GM18517 (cell line): ENCODE data around the gene STAT1.
"Not testable (repeated sequence)": the region's sequence is repeated elsewhere in the genome, so short reads cannot be mapped to it uniquely, and the experiment has no call there.

Experiments used
- ATAC-seq: cut with Tn5 transposase; IDR thresholded peaks from one replicate; pipeline ENCODE4 v1.9.1; 2021; ENCODE audit warnings: mild to moderate bottlenecking, moderate library complexity; ENCODE audit not compliant: unreplicated experiment

The STAT1 gene

GRCh38 chr2:191009541-191010374 is 4.2 kb downstream of the STAT1 start:
- no peak for ATAC-seq

GRCh38 chr2:191008286-191008685 is 5.7 kb downstream of the STAT1 start:
- no peak for ATAC-seq

- ATAC-seq: no peak
These were observed 6.8 kb downstream of the STAT1 start for GRCh38 chr2:191006997-191007783.

- no peak for ATAC-seq
These were observed 7.7 kb downstream of the STAT1 start for GRCh38 chr2:191006297-191006696.

GRCh38 chr2:191003405-191004309 is 10.3 kb downstream of the STAT1 start:
- ATAC-seq: no peak

GRCh38 chr2:191001624-191002023 is 12.3 kb downstream of the STAT1 start:
- no peak for ATAC-seq

GRCh38 chr2:191001032-191001431 is 12.9 kb downstream of the STAT1 start:
- ATAC-seq: no peak

GRCh38 chr2:190999949-191000665 is 13.9 kb downstream of the STAT1 start:
- ATAC-seq: no peak

GRCh38 chr2:190999058-190999457 is 14.9 kb downstream of the STAT1 start:
- ATAC-seq: no peak

GRCh38 chr2:190997526-190998113 is 16.4 kb downstream of the STAT1 start:
- no peak for ATAC-seq

- ATAC-seq: no peak
These were observed 17.0 kb downstream of the STAT1 start for GRCh38 chr2:190996947-190997346.

- no peak for ATAC-seq
These were observed 17.5 kb downstream of the STAT1 start for GRCh38 chr2:190996338-190996946.

- ATAC-seq: not testable (repeated sequence)
These were observed 18.7 kb downstream of the STAT1 start for GRCh38 chr2:190995315-190995714.

GRCh38 chr2:190994148-190994547 is 19.8 kb downstream of the STAT1 start:
- no peak for ATAC-seq

- no peak for ATAC-seq
These were observed 20.7 kb downstream of the STAT1 start for GRCh38 chr2:190993292-190993643.

GRCh38 chr2:190990132-190990531 is 23.8 kb downstream of the STAT1 start:
- ATAC-seq: no peak

- no peak for ATAC-seq
These were observed 25.1 kb downstream of the STAT1 start for GRCh38 chr2:190988910-190989309.

GRCh38 chr2:190987938-190988337 is 26.0 kb downstream of the STAT1 start:
- ATAC-seq: no peak

- ATAC-seq: no peak
These were observed 26.9 kb downstream of the STAT1 start for GRCh38 chr2:190987116-190987515.
